Measurements from ENCODE around the gene PRDX1. TPM values are rescaled to one million over a fixed set of nuclear protein-coding genes. Genes with fewer than 3 reads are reported as not detected.

The PRDX1 gene
- total RNA-seq (2012; rRNA removed) (875 and 883 TPM in 2 replicates), polyA plus RNA-seq (2012; rRNA removed) (530 and 612 TPM in 2 replicates), Bru-seq, nascent RNA (percentile 95 among the genes with signal in this experiment), BruChase-seq, experiment 1, labeled RNA remaining after a 6-hour chase (percentile 95 among the genes with signal in this experiment), BruChase-seq, experiment 2, labeled RNA remaining after a 2-hour chase (percentile 92 among the genes with signal in this experiment)
- polyA plus RNA-seq (2012; cell fraction: cytosol; rRNA removed) = 215 and 360 TPM in 2 replicates
- 38.8 and 276 TPM in 2 replicates for polyA plus RNA-seq (2012; cell fraction: nucleus; rRNA removed; ENCODE audit: low replicate concordance)
- long read RNA-seq, transcript PRDX1-202 (6 exons, 1,021 nt) = major isoform, 263 of 291 reads
- long read RNA-seq, partial matches to known transcripts = 9 of 291 reads
- long read RNA-seq, other reads (novel, unspliced or antisense) = 18 of 291 reads

- H3K9me1 ChIP-seq (ENCODE audit: insufficient read depth, low read length) = no peaks in the 10 kb centered on the region
- peak within 1 kb of the TSS; percentile 87 for H3K4me2 ChIP-seq (ENCODE audit: low read depth, low read length)
- H3K36me3 ChIP-seq (ENCODE audit: control insufficient read depth, insufficient read depth, low read length) = peaks cover 12% of the 10 kb centered on the region
- H3K27me3 ChIP-seq (ENCODE audit: control insufficient read depth, insufficient read depth, low read length) = no peaks in the 10 kb centered on the region
- peak within 1 kb of the TSS; percentile 60 for H3K4me3 ChIP-seq (ENCODE audit: insufficient read depth, low read depth, low read length)
- peak within 1 kb of the TSS; percentile 96 for H2BK5ac ChIP-seq (ENCODE audit: low read depth, low read length, poor library complexity, severe bottlenecking)
- DNase-seq = peak; percentile 94
- peak within 1 kb of the TSS; percentile 85 for H2BK20ac ChIP-seq (ENCODE audit: low read depth, low read length)
- H4K5ac ChIP-seq (ENCODE audit: low read depth, low read length) = peak within 1 kb of the TSS; percentile 92
- H2AK5ac ChIP-seq (ENCODE audit: low read depth, low read length) = peak within 1 kb of the TSS; percentile 96
- peak within 1 kb of the TSS; percentile 91 for H3K9ac ChIP-seq (ENCODE audit: low read depth, low read length)
- peak within 1 kb of the TSS; percentile 98 for H3K18ac ChIP-seq (ENCODE audit: low read depth, low read length)
- BruUV-seq (replicated peaks) = TSS peak; percentile 58
- H4K91ac ChIP-seq (ENCODE audit: insufficient read depth, low read depth, low read length) = peak within 1 kb of the TSS; percentile 99
- H3K27ac ChIP-seq (ENCODE audit: insufficient read depth, low read length) = peak within 1 kb of the TSS; percentile 98
- CTCF ChIA-PET = interaction anchor here (1.0 to 2.3 kb wide), 2 partner anchors 9 kb away, joined by 4 to 6 read pairs; no protein-coding TSS in a partner anchor
- peak within 1 kb of the TSS; percentile 98 to 99 for H4K8ac ChIP-seq (ENCODE audit: low read depth in 2 of 2, low read length in 2 of 2)
- WGBS, 2 experiments (ENCODE audit: extremely low coverage in 2 of 2, insufficient read length in 1 of 2) = 1% methylated on average over 14 of the region's 72 CpGs; no CpG with 5 or more reads in 1 of the 2 experiments
- dilution Hi-C loops (cut with HindIII; ENCODE audit: low sequenced_read_pairs, unreplicated experiment) (no loop called here), intact Hi-C loops (cut with micrococcal nuclease) (loop anchor here (5.0 kb wide), 1 partner anchor 361 kb away; no protein-coding TSS in a partner anchor), in situ Hi-C loops (cut with MboI; ENCODE audit: low sequenced_read_pairs) (no loop called here)
- H2BK120ac ChIP-seq (ENCODE audit: low read depth, low read length) = peak within 1 kb of the TSS; percentile 97
- peak within 1 kb of the TSS; percentile 93 for H2AFZ ChIP-seq (replicated peaks; ENCODE audit: low read length, poor library complexity)
- H3K79me1 ChIP-seq (ENCODE audit: low read depth in 1 of 2, low read length in 2 of 2) = peaks cover 7 to 26% of the 10 kb centered on the region in 2 experiments; a peak in 2 of 4 replicates
- H3K56ac ChIP-seq (ENCODE audit: extremely low read depth, insufficient read depth, low read length) = peak within 1 kb of the TSS; percentile 98
- peak; percentile 91 for ATAC-seq (ENCODE audit: low read depth)
- peak within 1 kb of the TSS; percentile 99 for H3K23ac ChIP-seq (ENCODE audit: low read depth, low read length)
- POLR2A ChIA-PET (ENCODE audit: unreplicated experiment) = interaction anchor here (0.5 to 1.6 kb wide), 12 partner anchors 13 to 530 kb away, joined by 3 to 12 read pairs (median 4); partner anchors contain the start of gene AKR1A1
- no peaks in the 10 kb centered on the region for H3K9me3 ChIP-seq (ENCODE audit: control insufficient read depth, insufficient read depth, low read length)
- peak within 1 kb of the TSS; percentile 99 for H2AK9ac ChIP-seq (replicated peaks; ENCODE audit: low read depth, low read length, poor library complexity)
- peaks cover 40% of the 10 kb centered on the region for H4K20me1 ChIP-seq (ENCODE audit: insufficient read depth, low read length)
- peaks cover 7% of the 10 kb centered on the region for H3K4me1 ChIP-seq (ENCODE audit: control insufficient read depth, insufficient read depth, low read length)
- peak within 1 kb of the TSS; percentile 100 for H3K14ac ChIP-seq (replicated peaks; ENCODE audit: low read depth, low read length)
- peak within 1 kb of the TSS; percentile 100 for H3K4ac ChIP-seq (ENCODE audit: low read depth, low read length)
- H2BK15ac ChIP-seq (ENCODE audit: low read depth, low read length) = peak within 1 kb of the TSS; percentile 99
- peak; percentile 100 for TF ChIP-seq POLR2A (IDR thresholded peaks at IDR 0.05; ENCODE audit: low read depth, low read length)
- no peak for TF ChIP-seq SMC3 (IDR thresholded peaks at IDR 0.05; ENCODE audit: low read depth, low read length)
- TF ChIP-seq CEBPB (IDR thresholded peaks at IDR 0.05; ENCODE audit: low read depth, low read length) = no peak
- peak; percentile 100 for TF ChIP-seq MAZ (IDR thresholded peaks at IDR 0.05; ENCODE audit: borderline replicate concordance, low read depth, low read length)
- TF ChIP-seq USF2 (IDR thresholded peaks at IDR 0.05; ENCODE audit: low read depth, low read length) = no peak
- TF ChIP-seq RFX5 (IDR thresholded peaks at IDR 0.05; ENCODE audit: low read depth, low read length) = no peak
- TF ChIP-seq RCOR1 (IDR thresholded peaks at IDR 0.05; ENCODE audit: insufficient replicate concordance, low read length) = no peak
- 0 out of 2 replicates have a peak, but pooled peaks have one; percentile 17 for TF ChIP-seq MXI1 (IDR thresholded peaks at IDR 0.05; ENCODE audit: borderline replicate concordance, low read depth, low read length)
- TF ChIP-seq CHD1 (IDR thresholded peaks at IDR 0.05; ENCODE audit: low read depth, low read length) = 0 out of 2 replicates have a peak, but pooled peaks have one; percentile 85
- TF ChIP-seq CTCF (conservative IDR thresholded peaks at IDR 0.05; ENCODE audit: low read depth, low read length) = 0 out of 2 replicates have a peak, but pooled peaks have one; percentile 14
- TF ChIP-seq FOS (IDR thresholded peaks at IDR 0.05; ENCODE audit: low read depth, low read length) = no peak
- no peak for TF ChIP-seq RAD21 (IDR thresholded peaks at IDR 0.05; ENCODE audit: low read length)
Observed at GRCh38 chr1:45521413-45522323, at the start of gene PRDX1. TSS of gene PRDX1 (minus strand) at chr1:45521884. CDS start at chr1:45519043, 2,841 bp downstream.

All from IMR-90 (cell line).